OCI-LY1 (cell line): ENCODE measurements around the gene GMPR.

Source experiments
- CTCF ChIP-seq: fragments of 200-600 bp; sonication (generic), shearing (Covaris generic); IDR thresholded peaks from 2 replicates; pipeline ENCODE4 v1.5.1; 2017; ENCODE audit warnings: mild to moderate bottlenecking, antibody characterized with exemption, low read length, moderate library complexity, mixed read lengths
- EZH2 ChIP-seq: fragments of 200-600 bp; sonication (generic), shearing (Covaris generic); IDR thresholded peaks from 2 replicates; pipeline ENCODE4 v1.8.0; 2017; ENCODE audit warnings: borderline replicate concordance, mixed run types, mild to moderate bottlenecking, antibody characterized with exemption, low read length, moderate library complexity, mixed read lengths

GRCh38 chr6:16209539-16209938 is 28.8 kb upstream of the GMPR start:
- TF ChIP-seq CTCF (no peak), EZH2 (no peak)
